Upper lobe of left lung (tissue), 6 donors: ENCODE measurements around the gene ARFIP1. TPM values are rescaled to one million over a fixed set of nuclear protein-coding genes. Genes with fewer than 3 reads are reported as not detected.

Experiments
- ATAC-seq, 2 donors: fragments of 200-7000 bp; cut with Tn5 transposase; one replicate each; pipeline ENCODE4 v1.9.1; 2022; ENCODE audit warnings: mild to moderate bottlenecking in 2 of 2, moderate library complexity in 2 of 2; ENCODE audit not compliant: low FRiP score in 2 of 2
- DNase-seq, 2 donors: peaks; one replicate each; pipeline ENCODE4 v3.0.0-alpha.2; 2019 to 2020
- H3K27ac ChIP-seq, 4 donors: fragments of 200-600 bp; sonication (generic); one replicate each; pipeline ENCODE4 v1.5.1; 2016 to 2019
- H3K27me3 ChIP-seq, 4 donors: fragments of 200-600 bp; sonication (generic); one replicate each; pipeline ENCODE4 v1.5.1; 2017 to 2019
- H3K36me3 ChIP-seq, 4 donors: fragments of 200-600 bp; sonication (generic); one replicate each; pipeline ENCODE4 v1.5.1; 2016 to 2019
- H3K4me1 ChIP-seq, 4 donors: fragments of 200-600 bp; sonication (generic); one replicate each; pipeline ENCODE4 v1.5.1; 2018 to 2019
- H3K4me3 ChIP-seq, 4 donors: fragments of 200-600 bp; sonication (generic); one replicate each; pipeline ENCODE4 v1.5.1; 2017 to 2019; ENCODE audit warnings: mild to moderate bottlenecking in 2 of 4, moderate library complexity in 1 of 4
- H3K9me3 ChIP-seq, 4 donors: fragments of 200-600 bp; sonication (generic); one replicate each; pipeline ENCODE4 v1.5.1; 2018 to 2019
- CTCF ChIP-seq, 6 experiments: fragments of 450-650 bp in 4 of 6; fragments of 200-600 bp in 2 of 6; sonication (generic) in 2 of 6; IDR thresholded peaks; one replicate each; pipeline ENCODE4 v1.5.1; 2016 to 2019; ENCODE audit warnings: antibody characterized with exemption in 6 of 6
- EP300 ChIP-seq, 4 donors: sonication (generic); formaldehyde crosslinking; IDR thresholded peaks; one replicate each; pipeline ENCODE4 v1.5.1; 2017; ENCODE audit warnings: antibody characterized with exemption in 4 of 4, control low read depth in 2 of 4
- POLR2A ChIP-seq, 4 donors: fragments of 450-650 bp; IDR thresholded peaks; one replicate each; pipeline ENCODE4 v1.5.1; 2016 to 2017; ENCODE audit warnings: antibody characterized with exemption in 4 of 4, mild to moderate bottlenecking in 2 of 4
- POLR2AphosphoS5 ChIP-seq, 2 donors: sonication (generic); formaldehyde crosslinking; IDR thresholded peaks; one replicate each; pipeline ENCODE4 v1.5.1; 2017; ENCODE audit warnings: antibody characterized with exemption in 2 of 2
- WGBS, 2 donors: methylation state at CpG; one replicate each; pipeline ENCODE4 v1.1.5; 2017 to 2018; 5-methylcytosine and 5-hydroxymethylcytosine counted together
- total RNA-seq, 6 donors: library from RNA; depleted of rRNA in 4 of 6; stranded (reverse); fragments of >200 nt in 4 of 6; gene quantifications; one replicate each; pipeline versions ENCODE4 v1.1.0 to v1.2.1, GENCODE V29; 2016 to 2021
- donor health status: DM: no; HTN: no; CAD: no; lungs with moderate emphysema.
- donor health status: DM: no; HTN: yes; CAD: no; lungs with severe emphysema.

Gene ARFIP1
- total RNA-seq, 6 donors from 2014 or later: 17.8 to 54.0 (median 30.4) TPM

- 78 to 83% methylated on average over 11 of the region's 11 CpGs for WGBS, 2 donors
- Histone ChIP-seq H3K9me3 (no peaks in the 10 kb centered on the region), H3K4me3 (no peak overlapping the region), H3K36me3 (peaks cover 0 to 3% (median 0%) of the 10 kb centered on the region in 4 donors), H3K4me1 (no peaks in the 10 kb centered on the region), H3K27ac (no peak overlapping the region), H3K27me3 (no peaks in the 10 kb centered on the region)
- ATAC-seq (no peak), DNase-seq (no peak)
- TF ChIP-seq POLR2AphosphoS5 (IDR thresholded peaks at IDR 0.05) (no peak), POLR2A (IDR thresholded peaks at IDR 0.05) (no peak), CTCF (IDR thresholded peaks at IDR 0.05) (no peak)
Measured at GRCh38 chr4:152950402-152951274, 170.9 kb downstream of the ARFIP1 start.

- H3K36me3 ChIP-seq: peaks cover 0 to 3% (median 0%) of the 10 kb centered on the region in 4 donors
- no peak for ATAC-seq
- H3K27ac ChIP-seq: no peak overlapping the region
- no peaks in the 10 kb centered on the region for H3K27me3 ChIP-seq
- H3K4me1 ChIP-seq: peaks cover 3 to 4% (median 3%) of the 10 kb centered on the region in 4 donors
- TF ChIP-seq CTCF (IDR thresholded peaks at IDR 0.05) (no peak), EP300 (IDR thresholded peaks at IDR 0.05) (no peak), POLR2A (IDR thresholded peaks at IDR 0.05) (no peak), POLR2AphosphoS5 (IDR thresholded peaks at IDR 0.05) (no peak)
- WGBS, 2 donors: 67 to 68% methylated on average over 3 of the region's 3 CpGs
- no peak overlapping the region for H3K4me3 ChIP-seq
- no peaks in the 10 kb centered on the region for H3K9me3 ChIP-seq
- no peak for DNase-seq
Measured at GRCh38 chr4:152951348-152951747, 171.6 kb downstream of the ARFIP1 start.

- peaks cover 22 to 25% (median 25%) of the 10 kb centered on the region in 4 donors for H3K4me1 ChIP-seq
- H3K36me3 ChIP-seq: peaks cover 0 to 3% (median 0%) of the 10 kb centered on the region in 4 donors
- DNase-seq: no peak
- no peak overlapping the region for H3K4me3 ChIP-seq
- no peak overlapping the region for H3K27ac ChIP-seq
- ATAC-seq: no peak
- WGBS, 2 donors: 85 to 95% methylated on average over 3 of the region's 3 CpGs
- no peaks in the 10 kb centered on the region for H3K27me3 ChIP-seq
- TF ChIP-seq EP300 (IDR thresholded peaks at IDR 0.05) (no peak), CTCF (IDR thresholded peaks at IDR 0.05) (no peak), POLR2A (IDR thresholded peaks at IDR 0.05) (no peak), POLR2AphosphoS5 (IDR thresholded peaks at IDR 0.05) (no peak)
- no peaks in the 10 kb centered on the region for H3K9me3 ChIP-seq
Measured at GRCh38 chr4:152953514-152953913, 173.8 kb downstream of the ARFIP1 start.

- H3K4me3 ChIP-seq: no peak overlapping the region
- H3K9me3 ChIP-seq: no peaks in the 10 kb centered on the region
- DNase-seq (no peak), ATAC-seq (no peak)
- peaks cover 22 to 31% (median 29%) of the 10 kb centered on the region in 4 donors for H3K4me1 ChIP-seq
- no peaks in the 10 kb centered on the region for H3K27me3 ChIP-seq
- TF ChIP-seq CTCF (IDR thresholded peaks at IDR 0.05) (no peak), EP300 (IDR thresholded peaks at IDR 0.05) (no peak), POLR2A (IDR thresholded peaks at IDR 0.05) (no peak), POLR2AphosphoS5 (IDR thresholded peaks at IDR 0.05) (no peak)
- no peak overlapping the region for H3K27ac ChIP-seq
- 86 to 97% methylated on average over 1 of the region's 1 CpG for WGBS, 2 donors
- peaks cover 0 to 3% (median 0%) of the 10 kb centered on the region in 4 donors for H3K36me3 ChIP-seq
Measured at GRCh38 chr4:152954741-152955140, 175.0 kb downstream of the ARFIP1 start.
